Trophoblast cell (in vitro differentiated cells and primary cell): ENCODE measurements around the gene SPTB.

Experiments used
- DNase-seq, 2 donors: peaks; one replicate each; pipeline ENCODE4 v3.0.0-alpha.2; 2016
- H2AFZ ChIP-seq: 2 replicates; pipeline ENCODE4 v1.6.1; 2013; ENCODE audit warnings: low read length, moderate library complexity, mild to moderate bottlenecking; ENCODE audit not compliant: insufficient read depth, poor library complexity
- H2AK5ac ChIP-seq: 2 replicates; pipeline ENCODE4 v1.6.1; 2013; ENCODE audit warnings: mild to moderate bottlenecking, low read length
- H2BK120ac ChIP-seq: 2 replicates; pipeline ENCODE4 v1.6.1; 2013; ENCODE audit warnings: low read length, mild to moderate bottlenecking, moderate library complexity; ENCODE audit not compliant: insufficient read depth, poor library complexity
- H2BK12ac ChIP-seq: 2 replicates; pipeline ENCODE4 v1.6.1; 2013; ENCODE audit warnings: mild to moderate bottlenecking, low read length, moderate library complexity
- H2BK5ac ChIP-seq: 2 replicates; pipeline ENCODE4 v1.6.1; 2013; ENCODE audit warnings: low read length, low read depth, moderate library complexity, mild to moderate bottlenecking; ENCODE audit not compliant: poor library complexity
- H3K14ac ChIP-seq: 2 replicates; pipeline ENCODE4 v1.6.1; 2013; ENCODE audit warnings: mild to moderate bottlenecking, low read length
- H3K18ac ChIP-seq: 2 replicates; pipeline ENCODE4 v1.6.1; 2013; ENCODE audit warnings: mild to moderate bottlenecking, low read length
- H3K23ac ChIP-seq: 2 replicates; pipeline ENCODE4 v1.6.1; 2013; ENCODE audit warnings: low read length
- H3K27ac ChIP-seq: 2 replicates; pipeline ENCODE4 v1.5.1; 2013; ENCODE audit warnings: low read depth, mild to moderate bottlenecking, inconsistent platforms, low read length, moderate library complexity
- H3K27me3 ChIP-seq: 2 replicates; pipeline ENCODE4 v1.6.1; 2013; ENCODE audit warnings: inconsistent platforms, mild to moderate bottlenecking, low read length, moderate library complexity; ENCODE audit not compliant: insufficient read depth
- H3K36me3 ChIP-seq, 2 experiments: 1 replicate in 1 of 2; 2 replicates in 1 of 2; pipeline ENCODE4 v1.6.1; 2013; ENCODE audit warnings: low read length in 2 of 2, mild to moderate bottlenecking in 2 of 2, moderate library complexity in 1 of 2; ENCODE audit not compliant: insufficient read depth in 2 of 2, control insufficient read depth in 1 of 2
- H3K4ac ChIP-seq: 2 replicates; pipeline ENCODE4 v1.6.1; 2013; ENCODE audit warnings: low read depth, mild to moderate bottlenecking, low read length, moderate library complexity
- H3K4me1 ChIP-seq, 2 experiments: 1 replicate in 1 of 2; 2 replicates in 1 of 2; pipeline ENCODE4 v1.6.1; 2013; ENCODE audit warnings: low read length in 2 of 2, mild to moderate bottlenecking in 2 of 2, moderate library complexity in 1 of 2; ENCODE audit not compliant: insufficient read depth in 2 of 2, control insufficient read depth in 1 of 2
- H3K4me2 ChIP-seq: 2 replicates; pipeline ENCODE4 v1.6.1; 2013; ENCODE audit warnings: inconsistent platforms, mild to moderate bottlenecking, low read length, moderate library complexity
- H3K4me3 ChIP-seq: 2 replicates; pipeline ENCODE4 v1.5.1; 2013; ENCODE audit warnings: mild to moderate bottlenecking, low read depth, low read length, inconsistent platforms
- H3K79me1 ChIP-seq: one replicate; pipeline ENCODE4 v1.6.1; 2013; ENCODE audit warnings: low read length
- H3K79me2 ChIP-seq: 2 replicates; pipeline ENCODE4 v1.6.1; 2013; ENCODE audit warnings: low read length, mild to moderate bottlenecking; ENCODE audit not compliant: control insufficient read depth, insufficient read depth, poor library complexity
- H3K9ac ChIP-seq: 2 replicates; pipeline ENCODE4 v1.6.1; 2013; ENCODE audit warnings: mild to moderate bottlenecking, low read length
- H3K9me3 ChIP-seq: 2 replicates; pipeline ENCODE4 v1.6.1; 2013; ENCODE audit warnings: low read depth, mild to moderate bottlenecking, control low read depth, inconsistent platforms, low read length; ENCODE audit not compliant: insufficient read depth
- H4K12ac ChIP-seq: 2 replicates; pipeline ENCODE4 v1.6.1; 2013; ENCODE audit warnings: low read depth, mild to moderate bottlenecking, low read length, moderate library complexity
- H4K8ac ChIP-seq: 2 replicates; pipeline ENCODE4 v1.6.1; 2013; ENCODE audit warnings: low read depth, mild to moderate bottlenecking, low read length, moderate library complexity
- H4K91ac ChIP-seq: one replicate; pipeline ENCODE4 v1.6.1; 2013; ENCODE audit warnings: low read depth, mild to moderate bottlenecking, low read length, moderate library complexity
- WGBS: extraction: QIAGEN DNeasy Blood & Tissue Kit; methylation state at CpG from one replicate; pipeline ENCODE4 v1.1.7; 2013; ENCODE audit warnings: missing lambda C conversion rate; ENCODE audit not compliant: insufficient read length, insufficient coverage; ENCODE audit errors: extremely low coverage; 5-methylcytosine and 5-hydroxymethylcytosine counted together

SPTB gene

DNA sequence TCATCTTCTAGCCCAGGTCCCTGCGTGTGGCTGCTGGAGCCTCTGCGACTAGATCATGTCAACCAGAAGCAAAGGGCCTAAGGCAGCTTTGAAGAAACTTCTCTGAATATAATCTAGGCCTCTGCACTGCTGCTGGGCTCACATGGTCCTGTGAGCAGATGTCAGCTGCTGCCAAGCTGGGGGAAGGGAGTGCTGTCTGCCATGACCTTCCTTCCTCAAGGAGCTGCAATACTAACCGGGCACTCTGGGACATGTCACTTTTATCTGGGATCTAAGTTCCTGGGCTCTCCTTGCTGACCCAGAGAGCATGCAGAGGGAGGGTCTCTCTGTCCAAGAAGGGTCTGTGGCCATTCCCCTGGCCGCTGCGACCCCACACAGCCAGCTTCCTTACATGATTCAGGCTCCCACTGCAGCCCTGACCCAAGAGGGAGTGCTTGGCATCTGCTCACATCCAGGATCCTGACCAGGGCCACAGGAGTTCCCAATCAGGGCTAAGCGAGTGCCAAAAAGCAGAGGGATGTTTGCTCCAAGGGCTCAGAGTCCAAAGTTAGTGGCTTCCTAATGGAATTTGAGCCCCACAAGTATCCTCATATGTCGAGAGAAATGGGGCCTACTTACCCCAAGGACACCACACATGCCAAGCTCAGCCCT, 101.5 kb downstream of the SPTB start:
- Histone ChIP-seq H2BK12ac (no peak overlapping the region), H3K4ac (no peak overlapping the region), H3K27ac (no peak overlapping the region), H2AFZ (no peak overlapping the region), H3K36me3 (no peaks in the 10 kb centered on the region), H3K23ac (no peak overlapping the region), H3K4me3 (no peak overlapping the region), H3K4me1 (no peaks in the 10 kb centered on the region), H3K18ac (no peak overlapping the region), H3K79me2 (no peaks in the 10 kb centered on the region), H4K12ac (no peak overlapping the region), H3K27me3 (no peaks in the 10 kb centered on the region), H3K9me3 (peaks cover 17% of the 10 kb centered on the region), H3K79me1 (no peaks in the 10 kb centered on the region), H3K14ac (no peak overlapping the region), H4K91ac (no peak overlapping the region), H4K8ac (no peak overlapping the region), H3K9ac (no peak overlapping the region), H3K4me2 (no peak overlapping the region), H2BK120ac (no peak overlapping the region), H2AK5ac (no peak overlapping the region), H2BK5ac (no peak overlapping the region)
- no peak for DNase-seq
- WGBS: no CpG with 5 or more reads among the region's 7 CpGs

DNA sequence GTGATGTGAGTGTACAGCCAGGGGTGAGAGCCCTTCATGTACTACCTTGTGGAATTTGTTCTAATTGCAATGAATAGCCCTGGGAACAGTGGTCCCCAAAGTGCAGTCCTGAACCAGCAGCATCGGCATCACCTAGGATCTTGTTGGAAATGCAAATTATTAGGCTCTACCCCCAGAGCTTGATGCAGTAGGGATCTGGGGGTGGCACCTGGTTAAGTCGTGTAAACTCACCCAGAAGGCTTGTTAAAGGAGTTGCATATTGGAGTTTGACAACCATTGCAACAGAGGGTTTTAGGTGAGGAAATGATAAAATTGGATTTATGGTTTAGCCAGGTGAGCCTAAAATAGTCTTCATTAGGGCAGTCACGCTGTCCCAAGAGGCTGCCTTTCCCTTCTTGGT, 102.2 kb downstream of the SPTB start:
- no peak overlapping the region for H2AK5ac ChIP-seq
- H3K4me1 ChIP-seq: no peaks in the 10 kb centered on the region
- no peak overlapping the region for H2AFZ ChIP-seq
- H4K12ac ChIP-seq: no peak overlapping the region
- no peak overlapping the region for H3K9ac ChIP-seq
- peaks cover 24% of the 10 kb centered on the region for H3K9me3 ChIP-seq
- H3K4me2 ChIP-seq: no peak overlapping the region
- H3K23ac ChIP-seq: no peak overlapping the region
- H3K79me1 ChIP-seq: no peaks in the 10 kb centered on the region
- H2BK120ac ChIP-seq: no peak overlapping the region
- no peaks in the 10 kb centered on the region for H3K36me3 ChIP-seq
- H4K91ac ChIP-seq: no peak overlapping the region
- no CpG with 5 or more reads among the region's 3 CpGs for WGBS
- H4K8ac ChIP-seq: no peak overlapping the region
- H2BK12ac ChIP-seq: no peak overlapping the region
- H3K4ac ChIP-seq: no peak overlapping the region
- H3K27ac ChIP-seq: no peak overlapping the region
- no peak for DNase-seq
- no peaks in the 10 kb centered on the region for H3K79me2 ChIP-seq
- no peaks in the 10 kb centered on the region for H3K27me3 ChIP-seq
- H3K4me3 ChIP-seq: no peak overlapping the region
- no peak overlapping the region for H2BK5ac ChIP-seq
- H3K18ac ChIP-seq: no peak overlapping the region
- H3K14ac ChIP-seq: no peak overlapping the region

DNA sequence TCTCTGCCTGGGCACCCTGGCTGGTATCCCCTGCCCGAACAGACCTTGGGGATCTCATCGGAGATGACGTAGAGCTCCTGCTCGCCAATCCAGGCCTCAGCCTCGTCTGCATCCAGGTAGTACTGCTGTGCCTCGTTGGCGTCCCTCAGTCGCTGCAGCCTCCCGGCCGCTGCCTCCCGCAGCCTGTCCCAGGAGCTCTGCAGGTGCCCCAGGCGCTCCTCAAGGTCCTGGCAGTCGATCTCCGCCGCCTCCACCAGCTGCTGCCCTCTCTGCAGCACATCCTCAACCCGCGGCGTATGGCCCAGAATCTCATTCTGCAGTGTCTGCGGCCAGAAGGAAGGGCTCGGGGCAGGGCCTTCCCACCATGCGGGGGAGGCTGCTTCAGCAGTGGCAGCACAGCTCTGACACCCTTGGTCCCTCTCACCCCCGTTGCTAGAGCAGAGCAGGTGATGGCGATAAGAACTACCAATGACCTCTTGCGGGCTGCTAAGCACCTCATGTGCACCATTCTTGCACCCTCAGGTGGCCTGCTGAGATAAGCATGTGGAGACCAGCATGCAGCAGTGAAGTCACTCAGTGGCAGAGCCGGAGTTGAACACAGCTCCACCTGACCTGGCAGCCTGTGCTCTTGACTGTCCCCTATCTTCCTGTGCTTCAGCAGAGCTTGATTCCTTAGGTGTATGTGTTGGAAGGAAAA, 104.5 kb downstream of the SPTB start:
- Histone ChIP-seq H2BK120ac (no peak overlapping the region), H4K12ac (no peak overlapping the region), H3K36me3 (no peaks in the 10 kb centered on the region), H3K23ac (no peak overlapping the region), H4K8ac (no peak overlapping the region), H3K79me1 (no peaks in the 10 kb centered on the region), H3K79me2 (no peaks in the 10 kb centered on the region), H2BK5ac (no peak overlapping the region), H3K27me3 (no peaks in the 10 kb centered on the region), H3K4me2 (no peak overlapping the region), H3K4me1 (no peaks in the 10 kb centered on the region), H2AK5ac (no peak overlapping the region), H3K27ac (no peak overlapping the region), H4K91ac (no peak overlapping the region), H2AFZ (no peak overlapping the region), H3K9ac (no peak overlapping the region), H2BK12ac (no peak overlapping the region), H3K9me3 (peaks cover 22% of the 10 kb centered on the region), H3K4ac (no peak overlapping the region), H3K18ac (no peak overlapping the region), H3K4me3 (no peak overlapping the region), H3K14ac (no peak overlapping the region)
- DNase-seq: no peak
- WGBS: no CpG with 5 or more reads among the region's 25 CpGs

DNA sequence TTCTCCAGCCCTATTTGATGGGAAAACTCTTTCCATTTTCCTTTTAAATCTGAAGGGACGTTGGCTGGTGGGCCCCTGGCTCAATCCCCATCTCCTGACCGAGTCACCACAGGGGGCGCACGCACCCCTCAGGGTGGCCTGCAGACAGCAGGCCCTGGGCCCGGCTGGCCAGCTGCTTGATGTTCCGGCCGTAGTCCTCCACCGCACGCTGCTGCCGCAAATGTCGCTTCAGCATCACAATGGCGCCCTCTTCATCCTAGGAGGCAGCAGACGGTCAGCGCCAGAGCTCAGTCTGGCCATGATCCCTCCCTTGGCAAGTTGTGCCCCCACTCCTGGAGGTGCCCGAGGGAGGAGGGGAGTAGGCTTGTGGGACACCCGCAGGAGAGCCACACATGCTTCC, 105.4 kb downstream of the SPTB start:
- no peak overlapping the region for H3K23ac ChIP-seq
- H4K91ac ChIP-seq: no peak overlapping the region
- H2BK120ac ChIP-seq: no peak overlapping the region
- no peak overlapping the region for H3K9ac ChIP-seq
- no peaks in the 10 kb centered on the region for H3K27me3 ChIP-seq
- no peak for DNase-seq
- H3K36me3 ChIP-seq: no peaks in the 10 kb centered on the region
- H4K8ac ChIP-seq: no peak overlapping the region
- H3K79me2 ChIP-seq: no peaks in the 10 kb centered on the region
- H3K14ac ChIP-seq: no peak overlapping the region
- no peak overlapping the region for H3K4me2 ChIP-seq
- H3K4me1 ChIP-seq: no peaks in the 10 kb centered on the region
- no peak overlapping the region for H3K27ac ChIP-seq
- no peak overlapping the region for H2AK5ac ChIP-seq
- no peak overlapping the region for H4K12ac ChIP-seq
- H3K4me3 ChIP-seq: no peak overlapping the region
- H2BK5ac ChIP-seq: no peak overlapping the region
- no peak overlapping the region for H2AFZ ChIP-seq
- H3K18ac ChIP-seq: no peak overlapping the region
- H3K4ac ChIP-seq: no peak overlapping the region
- H2BK12ac ChIP-seq: no peak overlapping the region
- no peaks in the 10 kb centered on the region for H3K79me1 ChIP-seq
- peaks cover 22% of the 10 kb centered on the region for H3K9me3 ChIP-seq
- whole genome bisulfite sequencing: no CpG with 5 or more reads among the region's 16 CpGs
